SKM-1 treated with dmso at 0.1 percent for 144 hours (cell line): ENCODE measurements around the gene SLC25A53.
"Not testable (repeated sequence)": the region's sequence is repeated elsewhere in the genome, so short reads cannot be mapped to it uniquely, and the experiment has no call there.

Source experiments
- DNase-seq: peaks from one replicate; lab custom pipeline; 2025; ENCODE audit not compliant: unreplicated experiment; lab: John Stamatoyannopoulos, UW

Gene SLC25A53

GRCh38 chrX:104075778-104076445 is 80.9 kb downstream of the SLC25A53 start, which contains the start of gene TMSB15C:
Gene TMSB15C, minus strand, starts transcription at chrX:104076236.
- DNase-seq = not testable (repeated sequence)

GRCh38 chrX:104062636-104063035 is 94.2 kb downstream of the SLC25A53 start:
- not testable (repeated sequence) for DNase-seq

GRCh38 chrX:104054956-104055355 is 101.9 kb downstream of the SLC25A53 start:
- not testable (repeated sequence) for DNase-seq
